Panc1 (cell line): ENCODE results near the gene EIPR1.

Source experiments
- CTCF ChIP-seq: fragments of 450-650 bp; IDR thresholded peaks from 2 replicates; pipeline ENCODE4 v1.5.1; 2017; ENCODE audit warnings: mild to moderate bottlenecking
- POLR2AphosphoS5 ChIP-seq: IDR thresholded peaks from 2 replicates; pipeline ENCODE4 v1.6.1; 2012; ENCODE audit warnings: mild to moderate bottlenecking, low read depth, low read length, moderate library complexity
- REST ChIP-seq, 2 experiments: IDR thresholded peaks; 2 replicates each; pipeline ENCODE4 v1.6.1; 2011 to 2012; ENCODE audit warnings: low read depth in 2 of 2, control low read depth in 1 of 2, low read length in 1 of 2, mild to moderate bottlenecking in 1 of 2, moderate library complexity in 1 of 2; ENCODE audit not compliant: insufficient read depth in 1 of 2
- SIN3A ChIP-seq: IDR thresholded peaks from 2 replicates; pipeline ENCODE4 v1.6.1; 2012; ENCODE audit warnings: low read depth, mild to moderate bottlenecking, low read length, moderate library complexity, borderline replicate concordance; ENCODE audit not compliant: insufficient read depth
- TCF7L2 ChIP-seq: IDR thresholded peaks from 2 replicates; pipeline ENCODE4 v1.6.1; 2011; ENCODE audit warnings: mild to moderate bottlenecking, low read depth, low read length, inconsistent platforms

GRCh38 chr2:3291113-3291512, 86.5 kb downstream of the EIPR1 start:
- no peak for TF ChIP-seq CTCF
- no peak for TF ChIP-seq SIN3A
- TF ChIP-seq POLR2AphosphoS5, result no peak
- no peak for TF ChIP-seq REST (IDR thresholded peaks at IDR 0.05; ENCODE audit: insufficient read depth in 1 of 2, low read depth in 2 of 2, low read length in 1 of 2)
- no peak for TF ChIP-seq TCF7L2
